IPS-15b (cell line): Measurements from ENCODE around the gene TTC34.

Source experiments
- H3K27me3 ChIP-seq: one replicate; pipeline ENCODE4 v1.6.1; 2013; ENCODE audit warnings: low read length; ENCODE audit not compliant: control insufficient read depth, insufficient read depth
- H3K36me3 ChIP-seq: one replicate; pipeline ENCODE4 v1.6.1; 2013; ENCODE audit warnings: low read length; ENCODE audit not compliant: control insufficient read depth, insufficient read depth
- H3K4me1 ChIP-seq: one replicate; pipeline ENCODE4 v1.6.1; 2013; ENCODE audit warnings: mild to moderate bottlenecking, low read length; ENCODE audit not compliant: control insufficient read depth, insufficient read depth
- H3K4me3 ChIP-seq: one replicate; pipeline ENCODE4 v1.5.1; 2013; ENCODE audit warnings: low read depth, low read length
- H3K9ac ChIP-seq: one replicate; pipeline ENCODE4 v1.6.1; 2013; ENCODE audit warnings: low read depth, mild to moderate bottlenecking, low read length
- H3K9me3 ChIP-seq: one replicate; pipeline ENCODE4 v1.6.1; 2013; ENCODE audit warnings: mild to moderate bottlenecking, low read length; ENCODE audit not compliant: control insufficient read depth, insufficient read depth

TTC34 gene

DNA sequence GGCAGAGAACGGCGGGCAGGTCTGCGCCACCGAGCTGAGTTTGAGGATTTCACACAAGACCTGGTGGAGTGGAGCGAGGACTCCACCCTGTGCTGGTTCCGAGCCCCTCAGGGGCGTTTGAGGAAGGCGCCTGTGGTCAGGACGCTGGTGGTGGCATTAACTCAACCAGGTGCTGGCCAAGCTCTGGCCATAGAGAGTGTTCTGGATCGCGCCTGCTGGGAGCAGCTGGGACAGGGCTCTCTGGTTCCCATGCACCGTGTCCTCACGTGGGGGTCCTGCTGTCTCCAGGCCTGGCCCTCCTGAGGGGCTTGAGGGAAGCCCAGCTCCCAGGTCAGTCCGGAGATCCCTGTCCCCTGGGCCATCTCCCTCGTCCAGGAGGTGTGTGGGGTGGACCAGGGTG is 24.8 kb upstream of the TTC34 start:
- Histone ChIP-seq H3K27me3 (no peaks in the 10 kb centered on the region), H3K9ac (no peak overlapping the region), H3K36me3 (no peaks in the 10 kb centered on the region), H3K4me3 (no peak overlapping the region), H3K9me3 (peaks cover 18% of the 10 kb centered on the region), H3K4me1 (no peaks in the 10 kb centered on the region)

DNA sequence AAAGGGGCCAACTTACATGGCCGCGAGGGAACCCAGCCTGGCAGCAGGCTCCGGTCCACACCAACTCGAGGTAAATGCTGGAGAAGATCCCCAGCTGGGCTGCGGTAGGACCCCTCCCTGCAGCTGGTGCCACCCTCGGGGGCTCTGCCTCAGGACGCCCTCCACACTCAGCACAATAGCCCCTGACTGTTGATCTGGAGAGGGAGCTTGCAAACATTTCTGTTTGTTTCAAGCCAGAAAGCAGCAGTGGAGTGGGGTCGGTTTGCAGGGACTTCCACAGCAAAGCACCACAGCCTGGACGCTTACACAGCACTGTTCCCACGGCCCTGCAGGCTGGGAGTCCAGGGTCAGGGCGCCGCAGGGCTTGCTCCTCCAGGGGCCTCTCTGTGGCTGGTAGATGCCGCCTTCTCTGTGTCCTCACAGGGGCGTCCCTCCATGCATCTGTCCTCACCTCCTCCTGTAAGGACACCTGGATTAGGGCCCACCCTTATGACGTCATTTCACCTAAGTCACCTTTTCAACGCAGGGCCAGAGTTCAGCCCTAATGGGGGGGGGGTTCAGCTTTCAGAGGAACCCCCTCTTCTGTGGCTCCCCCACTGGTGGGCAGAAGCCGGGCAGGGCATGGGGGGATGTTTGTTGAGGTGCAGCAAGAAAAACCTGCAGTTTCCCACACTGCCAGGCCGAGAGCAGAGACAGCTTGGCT is 24.1 kb upstream of the TTC34 start:
- Histone ChIP-seq H3K9ac (no peak overlapping the region), H3K27me3 (no peaks in the 10 kb centered on the region), H3K4me1 (no peaks in the 10 kb centered on the region), H3K4me3 (no peak overlapping the region), H3K36me3 (no peaks in the 10 kb centered on the region), H3K9me3 (peaks cover 21% of the 10 kb centered on the region)

DNA sequence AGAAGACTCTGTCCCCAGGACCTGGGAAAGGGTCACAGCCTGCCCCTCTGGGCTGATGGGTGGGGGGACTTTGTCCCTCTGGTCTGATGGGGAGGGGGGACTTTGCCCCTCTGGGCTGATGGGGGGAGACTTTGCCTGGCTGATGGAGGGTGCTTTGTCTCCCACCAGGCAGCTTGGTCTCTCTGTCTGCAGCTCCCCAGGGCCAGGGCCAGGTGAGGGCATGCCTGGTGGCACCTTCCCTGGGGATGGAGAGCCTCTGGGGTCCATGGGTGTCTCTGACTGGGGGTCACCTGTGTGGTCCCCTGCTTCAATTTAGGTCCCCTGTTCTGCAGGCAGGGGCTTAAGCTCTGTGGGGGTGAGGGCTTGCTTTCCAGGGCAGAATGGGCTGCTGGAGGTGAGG is 23.5 kb upstream of the TTC34 start:
- no peaks in the 10 kb centered on the region for H3K36me3 ChIP-seq
- H3K4me1 ChIP-seq: no peaks in the 10 kb centered on the region
- no peaks in the 10 kb centered on the region for H3K27me3 ChIP-seq
- no peak overlapping the region for H3K4me3 ChIP-seq
- no peak overlapping the region for H3K9ac ChIP-seq
- peaks cover 17% of the 10 kb centered on the region for H3K9me3 ChIP-seq

DNA sequence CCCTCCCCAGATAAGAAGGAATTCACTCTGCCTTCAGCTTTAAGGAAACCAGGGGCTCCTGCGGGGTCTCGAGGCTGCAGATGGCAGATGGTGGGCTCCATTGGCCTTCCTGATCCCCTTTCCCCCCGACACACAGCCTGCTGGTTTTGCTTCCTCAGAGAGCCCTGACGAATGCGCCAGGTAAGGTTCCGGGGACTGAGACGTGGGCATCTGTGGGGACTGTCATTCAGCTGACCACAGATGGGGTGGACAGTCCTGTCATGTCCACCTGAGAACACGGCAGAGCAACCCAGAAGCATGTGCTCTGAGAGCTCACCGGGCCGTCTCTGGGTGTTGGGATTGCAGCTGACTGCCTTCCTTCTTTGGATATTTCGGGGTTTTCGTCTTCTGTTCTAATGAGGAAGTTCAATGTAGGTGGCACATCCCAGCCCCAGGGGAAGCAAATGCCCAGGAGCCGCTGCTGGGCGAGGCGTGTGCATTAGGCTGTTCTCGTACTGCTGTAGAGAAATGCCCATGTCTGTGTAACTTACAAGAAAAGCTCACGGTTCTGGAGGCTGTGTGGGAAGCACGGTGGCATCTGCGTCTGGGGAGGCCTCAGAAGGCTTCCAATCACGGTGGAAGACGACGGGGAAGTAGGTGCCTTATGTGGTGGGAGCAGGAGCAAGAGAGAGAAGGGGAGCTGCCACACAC is 22.6 kb upstream of the TTC34 start:
- Histone ChIP-seq H3K4me1 (no peaks in the 10 kb centered on the region), H3K36me3 (no peaks in the 10 kb centered on the region), H3K9ac (no peak overlapping the region), H3K4me3 (no peak overlapping the region), H3K9me3 (peaks cover 23% of the 10 kb centered on the region), H3K27me3 (no peaks in the 10 kb centered on the region)

DNA sequence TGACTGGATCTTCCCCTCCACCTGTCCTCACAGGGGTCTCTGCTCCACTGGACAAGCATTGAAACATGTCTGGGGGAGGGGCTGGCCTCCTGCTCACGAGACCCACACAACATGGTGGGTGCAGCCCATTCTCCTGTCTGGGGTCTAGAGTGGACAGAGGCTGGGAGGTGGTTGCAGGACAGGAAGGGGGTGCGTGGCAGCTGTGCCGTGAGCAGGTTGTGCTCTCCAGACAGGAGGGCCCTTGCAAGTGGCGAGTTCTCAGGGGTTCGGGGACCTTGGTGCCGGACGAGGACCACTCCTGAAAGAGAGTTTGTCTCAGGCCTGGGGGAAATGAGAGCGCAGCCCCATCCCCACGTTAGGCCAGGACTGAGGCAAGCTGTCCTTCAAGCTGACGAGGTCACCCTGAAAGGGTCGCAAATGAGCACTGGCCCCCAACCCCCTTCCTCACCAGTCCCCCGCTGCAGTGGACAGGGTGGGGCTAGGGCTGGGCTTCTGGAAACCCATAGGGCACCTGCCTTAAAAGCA is 21.2 kb upstream of the TTC34 start:
- Histone ChIP-seq H3K9me3 (peaks cover 14% of the 10 kb centered on the region), H3K9ac (no peak overlapping the region), H3K4me1 (no peaks in the 10 kb centered on the region), H3K36me3 (no peaks in the 10 kb centered on the region), H3K27me3 (no peaks in the 10 kb centered on the region), H3K4me3 (no peak overlapping the region)

DNA sequence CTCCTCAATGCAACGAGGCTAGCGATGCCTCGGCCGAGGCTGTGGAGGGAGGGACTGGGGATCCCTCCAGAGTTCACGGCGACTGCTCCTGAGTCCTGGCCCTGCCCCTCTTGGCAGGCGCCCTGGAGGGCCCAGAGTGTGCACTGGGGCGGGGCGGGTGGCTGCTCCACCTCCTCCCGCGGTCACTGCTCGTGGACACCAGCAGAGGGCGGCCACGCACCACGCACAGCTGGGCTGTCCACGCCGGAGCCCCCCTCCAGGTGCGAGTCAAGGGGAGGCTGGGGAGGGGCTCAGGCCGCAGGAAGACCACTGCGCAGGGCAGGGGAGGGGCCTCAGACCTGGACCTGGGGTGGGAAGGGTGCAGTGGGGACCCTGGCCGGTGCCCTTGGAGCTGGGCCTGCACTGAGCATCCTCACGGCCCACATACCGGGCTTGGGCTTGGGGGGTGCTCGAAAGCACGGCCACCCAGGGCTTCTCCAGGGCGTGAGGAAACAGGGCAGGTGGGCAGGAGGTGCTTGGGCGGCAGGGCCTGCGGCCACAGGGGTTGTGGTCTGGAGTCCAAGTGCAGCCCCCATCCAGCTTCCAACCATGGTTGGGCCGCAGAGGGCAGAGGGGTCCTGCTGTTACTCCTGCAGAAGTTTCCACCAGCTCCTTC is 20.6 kb upstream of the TTC34 start:
- Histone ChIP-seq H3K36me3 (no peaks in the 10 kb centered on the region), H3K9me3 (peaks cover 9% of the 10 kb centered on the region), H3K27me3 (no peaks in the 10 kb centered on the region), H3K4me3 (no peak overlapping the region), H3K4me1 (no peaks in the 10 kb centered on the region), H3K9ac (no peak overlapping the region)

DNA sequence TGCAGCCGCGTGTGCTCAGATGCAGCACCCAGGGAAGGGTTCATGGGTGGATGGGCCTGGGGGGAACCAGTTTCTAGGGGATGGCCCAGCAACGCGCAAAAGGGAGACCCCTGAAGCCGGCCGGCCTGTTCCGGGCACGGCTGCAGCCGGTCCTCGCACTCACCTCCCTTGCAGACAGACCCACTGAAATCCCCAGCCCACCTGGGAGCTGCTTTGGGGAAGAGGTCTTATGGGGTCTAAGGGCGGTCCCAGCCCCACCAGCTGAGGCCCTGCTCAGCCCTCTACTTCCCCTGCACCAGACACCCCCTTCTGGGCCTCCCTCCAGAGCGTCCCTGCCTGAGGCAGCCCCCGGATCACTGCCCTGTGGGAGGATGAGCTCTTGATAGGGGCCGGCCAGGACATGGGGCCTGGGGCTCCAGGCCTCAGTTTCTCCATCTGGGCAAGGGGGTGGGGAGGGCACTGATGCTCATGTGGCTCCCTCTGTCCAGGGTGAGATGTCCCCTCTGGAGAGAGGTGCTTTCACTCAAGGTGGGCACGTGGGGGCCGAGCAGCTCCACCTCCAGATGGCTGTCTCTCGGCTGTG is 20.0 kb upstream of the TTC34 start:
- H3K27me3 ChIP-seq: no peaks in the 10 kb centered on the region
- no peak overlapping the region for H3K9ac ChIP-seq
- no peaks in the 10 kb centered on the region for H3K36me3 ChIP-seq
- no peaks in the 10 kb centered on the region for H3K4me1 ChIP-seq
- no peak overlapping the region for H3K4me3 ChIP-seq
- H3K9me3 ChIP-seq: peaks cover 9% of the 10 kb centered on the region

DNA sequence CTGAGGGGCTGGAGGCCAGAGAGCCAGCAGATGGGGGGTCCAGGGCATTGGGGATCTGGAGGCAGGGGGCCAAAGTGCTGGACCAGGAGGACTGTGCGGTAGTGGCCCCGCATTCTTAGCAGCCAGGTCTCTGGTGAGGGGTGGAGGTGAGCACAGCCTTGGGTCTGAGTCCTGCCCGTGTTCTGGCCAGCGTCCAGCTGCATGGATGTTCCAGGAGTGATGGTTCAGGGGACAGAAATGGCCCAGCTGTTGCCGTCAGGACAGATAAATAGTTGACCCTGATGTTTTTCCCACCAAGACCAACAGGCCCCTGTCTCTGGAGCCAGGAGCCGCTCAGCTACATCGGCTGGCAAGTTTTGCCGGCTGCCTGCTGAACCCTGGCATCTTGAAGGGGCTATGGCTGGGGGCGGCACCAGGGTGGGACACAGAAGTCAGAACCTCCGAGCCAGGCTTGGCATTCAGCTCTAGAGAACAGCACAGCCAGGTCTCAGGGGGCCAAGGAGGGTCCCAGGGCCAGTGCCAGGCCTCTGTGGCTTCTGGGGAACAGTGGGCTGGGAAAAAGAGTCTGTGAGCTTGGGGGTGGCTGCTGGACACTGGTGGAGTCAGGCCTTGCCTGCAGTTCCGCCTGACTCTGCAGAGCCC is 19.4 kb upstream of the TTC34 start:
- no peaks in the 10 kb centered on the region for H3K4me1 ChIP-seq
- H3K36me3 ChIP-seq: no peaks in the 10 kb centered on the region
- H3K9ac ChIP-seq: no peak overlapping the region
- no peaks in the 10 kb centered on the region for H3K27me3 ChIP-seq
- H3K4me3 ChIP-seq: no peak overlapping the region
- H3K9me3 ChIP-seq: peaks cover 9% of the 10 kb centered on the region

DNA sequence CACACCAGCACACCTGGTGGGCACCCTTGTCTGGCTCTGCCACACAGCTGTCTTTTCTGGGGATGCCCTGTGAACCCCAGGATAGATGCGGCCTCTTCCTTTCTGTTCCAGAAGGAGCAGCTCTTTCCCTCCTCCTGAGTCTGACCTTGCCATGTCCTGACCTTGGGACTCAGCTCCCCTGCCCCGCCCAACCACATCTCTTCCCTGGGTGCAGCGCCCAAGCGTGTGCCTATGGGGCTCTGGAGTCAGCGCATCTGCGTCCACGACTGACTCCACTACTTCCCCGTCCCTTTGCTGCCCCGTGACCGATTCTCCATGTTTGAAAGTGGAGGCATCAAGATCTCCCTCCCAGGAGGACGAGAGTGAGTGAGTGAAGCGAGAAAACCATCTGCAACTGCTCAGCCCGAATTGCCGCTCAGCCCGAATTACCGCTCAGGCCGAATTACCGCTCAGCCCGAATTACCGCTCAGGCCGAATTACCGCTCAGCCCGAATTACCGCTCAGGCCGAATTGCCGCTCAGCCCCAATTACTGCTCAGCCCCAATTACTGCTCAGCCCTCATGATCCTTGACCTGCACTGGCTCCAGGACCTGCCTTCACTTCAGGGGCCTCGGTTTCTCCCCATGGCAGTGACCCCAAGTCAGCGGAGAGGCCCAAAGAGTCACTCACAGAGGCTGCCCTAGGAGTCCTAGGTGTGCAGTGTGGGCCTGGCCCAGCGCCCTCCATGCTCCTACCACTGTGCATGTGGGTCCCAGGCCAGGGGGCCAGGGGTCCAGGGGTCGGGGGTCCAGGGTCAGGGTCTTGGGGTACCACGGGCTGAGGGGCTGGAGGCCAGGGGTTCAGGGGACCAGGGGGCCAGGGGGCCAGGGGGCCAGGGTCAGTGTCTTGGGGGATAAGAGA is 18.6 kb upstream of the TTC34 start:
- no peaks in the 10 kb centered on the region for H3K4me1 ChIP-seq
- H3K36me3 ChIP-seq: no peaks in the 10 kb centered on the region
- H3K9ac ChIP-seq: no peak overlapping the region
- H3K9me3 ChIP-seq: peaks cover 9% of the 10 kb centered on the region
- no peaks in the 10 kb centered on the region for H3K27me3 ChIP-seq
- no peak overlapping the region for H3K4me3 ChIP-seq

DNA sequence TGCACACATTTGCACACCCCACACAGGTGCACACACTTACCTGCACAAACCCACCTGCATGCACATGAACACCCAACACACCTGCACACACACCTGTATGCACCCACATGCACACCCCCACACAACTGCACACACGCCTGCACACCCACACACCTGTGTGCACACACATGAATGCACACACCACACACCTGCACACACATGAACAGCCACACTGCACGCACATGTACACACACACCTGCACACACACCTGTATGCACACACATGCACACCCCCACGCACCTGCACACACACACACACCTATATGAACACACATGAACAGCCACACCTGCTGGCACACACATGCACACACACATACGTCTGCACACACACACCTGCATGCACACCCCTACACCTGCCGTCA is 17.9 kb upstream of the TTC34 start:
- Histone ChIP-seq H3K9ac (no peak overlapping the region), H3K9me3 (peaks cover 9% of the 10 kb centered on the region), H3K4me1 (no peaks in the 10 kb centered on the region), H3K27me3 (no peaks in the 10 kb centered on the region), H3K36me3 (no peaks in the 10 kb centered on the region), H3K4me3 (no peak overlapping the region)
